GM21717 (cell line): ENCODE data around the gene NR1D1.

Experiments used
- ATAC-seq: cut with Tn5 transposase; IDR thresholded peaks from one replicate; pipeline ENCODE4 v1.9.1; 2021; ENCODE audit warnings: mild to moderate bottlenecking, moderate library complexity; ENCODE audit not compliant: unreplicated experiment

The NR1D1 gene

GRCh38 chr17:40076591-40076990 is 23.8 kb downstream of the NR1D1 start:
- no peak for ATAC-seq

GRCh38 chr17:40075942-40076498 is 24.4 kb downstream of the NR1D1 start:
- no peak for ATAC-seq

GRCh38 chr17:40075201-40075941 is 25.0 kb downstream of the NR1D1 start:
- no peak for ATAC-seq

GRCh38 chr17:40074871-40075200 is 25.6 kb downstream of the NR1D1 start:
- ATAC-seq = no peak

GRCh38 chr17:40074175-40074512 is 26.2 kb downstream of the NR1D1 start:
- no peak for ATAC-seq

GRCh38 chr17:40073454-40074174 is 26.8 kb downstream of the NR1D1 start:
- ATAC-seq = no peak

GRCh38 chr17:40072735-40073346 is 27.5 kb downstream of the NR1D1 start:
- no peak for ATAC-seq

GRCh38 chr17:40072040-40072734 is 28.2 kb downstream of the NR1D1 start:
- ATAC-seq = no peak

- ATAC-seq = no peak
These were observed 28.9 kb downstream of the NR1D1 start for GRCh38 chr17:40071313-40072039.

- no peak for ATAC-seq
These were observed 29.6 kb downstream of the NR1D1 start for GRCh38 chr17:40070709-40071312.

- ATAC-seq = no peak
These were observed 30.4 kb downstream of the NR1D1 start for GRCh38 chr17:40069751-40070708.

- no peak for ATAC-seq
These were observed 31.3 kb downstream of the NR1D1 start for GRCh38 chr17:40068917-40069750.

- ATAC-seq = no peak
These were observed 31.8 kb downstream of the NR1D1 start for GRCh38 chr17:40068584-40068916.

GRCh38 chr17:40068129-40068581 is 32.2 kb downstream of the NR1D1 start:
- no peak for ATAC-seq

GRCh38 chr17:40067710-40068109 is 32.7 kb downstream of the NR1D1 start:
- no peak for ATAC-seq

- ATAC-seq = no peak
These were observed 34.4 kb downstream of the NR1D1 start for GRCh38 chr17:40065769-40066510.

- ATAC-seq = no peak
These were observed 35.2 kb downstream of the NR1D1 start for GRCh38 chr17:40064971-40065768.
